ENCODE data around the gene PCP2.

PCP2 gene

GRCh38 chr19:7600721-7601120 lies 32.8 kb downstream of the PCP2 start:
- TF ChIP-seq CTCF (IDR thresholded peaks at IDR 0.05; ENCODE audit: insufficient read depth, missing control alignments), result no peak
- no peak for FAIRE-seq
- DNase-seq (ENCODE audit: insufficient read length, low spot score), result no peak

- FAIRE-seq (no peak), DNase-seq (ENCODE audit: insufficient read length, low spot score) (no peak)
- no peak for TF ChIP-seq CTCF (IDR thresholded peaks at IDR 0.05; ENCODE audit: insufficient read depth, missing control alignments)
Measured at GRCh38 chr19:7598180-7598579, 35.3 kb downstream of the PCP2 start.

GRCh38 chr19:7597689-7598088 lies 35.8 kb downstream of the PCP2 start:
- no peak for FAIRE-seq
- no peak for TF ChIP-seq CTCF (IDR thresholded peaks at IDR 0.05; ENCODE audit: insufficient read depth, missing control alignments)
- no peak for DNase-seq (ENCODE audit: insufficient read length, low spot score)

GRCh38 chr19:7596211-7596937 lies 37.1 kb downstream of the PCP2 start:
- no peak for TF ChIP-seq CTCF (IDR thresholded peaks at IDR 0.05; ENCODE audit: insufficient read depth, missing control alignments)
- FAIRE-seq, result no peak

GRCh38 chr19:7595466-7596133 lies 37.9 kb downstream of the PCP2 start, which contains the start of gene CAMSAP3:
TSS of gene CAMSAP3 (plus strand) at chr19:7595863. CDS start at chr19:7596003, 140 bp downstream.
- FAIRE-seq (no peak), DNase-seq (ENCODE audit: insufficient read length, low spot score) (no peak)
- no peak for TF ChIP-seq CTCF (IDR thresholded peaks at IDR 0.05; ENCODE audit: insufficient read depth, missing control alignments)

More at GRCh38 chr19:7596211-7596937, 37.1 kb downstream of the PCP2 start:
- DNase-seq (ENCODE audit: insufficient read length, low spot score), result no peak

- no peak for TF ChIP-seq CTCF (IDR thresholded peaks at IDR 0.05; ENCODE audit: insufficient read depth, missing control alignments)
- FAIRE-seq (no peak), DNase-seq (ENCODE audit: insufficient read length, low spot score) (no peak)
Measured at GRCh38 chr19:7590256-7590655, 43.3 kb downstream of the PCP2 start.

- no peak for TF ChIP-seq CTCF (IDR thresholded peaks at IDR 0.05; ENCODE audit: insufficient read depth, missing control alignments)
- FAIRE-seq (no peak), DNase-seq (ENCODE audit: insufficient read length, low spot score) (no peak)
Measured at GRCh38 chr19:7589822-7590221, 43.7 kb downstream of the PCP2 start.

Measured in D721Med (cell line).